OCI-LY1 (cell line): Measurements from ENCODE around the gene LAMTOR3.

Experiments
- EZH2 ChIP-seq: fragments of 200-600 bp; sonication (generic), shearing (Covaris generic); IDR thresholded peaks from 2 replicates; pipeline ENCODE4 v1.8.0; 2017; ENCODE audit warnings: borderline replicate concordance, mixed run types, mild to moderate bottlenecking, antibody characterized with exemption, low read length, moderate library complexity, mixed read lengths
- TF ChIP-seq, protein P1 (sequence below): fragments of 200-600 bp; sonication (generic), shearing (Covaris generic); IDR thresholded peaks from 2 replicates; pipeline ENCODE4 v1.5.1; 2017; ENCODE audit warnings: mild to moderate bottlenecking, antibody characterized with exemption, low read length, moderate library complexity, mixed read lengths

DNA sequence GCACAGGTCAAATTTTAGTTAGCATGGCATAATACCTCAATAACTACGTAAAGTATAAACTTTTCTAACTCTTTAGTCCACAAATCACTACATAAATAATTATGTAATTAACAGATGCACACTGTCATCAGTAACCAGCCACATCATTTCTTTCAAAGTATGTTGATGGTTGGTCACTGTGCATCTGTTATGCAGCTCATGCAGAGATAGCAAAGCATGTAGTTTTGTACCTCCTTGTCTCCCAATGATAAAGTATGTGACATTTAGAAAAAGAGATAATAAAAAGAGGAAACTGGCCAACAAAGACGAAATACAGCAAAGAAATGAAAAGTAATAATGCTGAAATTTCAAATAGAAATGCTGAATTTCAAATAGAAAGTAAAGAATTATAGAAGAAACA, 2.9 kb downstream of the LAMTOR3 start:
- TF ChIP-seq, protein P1, sequence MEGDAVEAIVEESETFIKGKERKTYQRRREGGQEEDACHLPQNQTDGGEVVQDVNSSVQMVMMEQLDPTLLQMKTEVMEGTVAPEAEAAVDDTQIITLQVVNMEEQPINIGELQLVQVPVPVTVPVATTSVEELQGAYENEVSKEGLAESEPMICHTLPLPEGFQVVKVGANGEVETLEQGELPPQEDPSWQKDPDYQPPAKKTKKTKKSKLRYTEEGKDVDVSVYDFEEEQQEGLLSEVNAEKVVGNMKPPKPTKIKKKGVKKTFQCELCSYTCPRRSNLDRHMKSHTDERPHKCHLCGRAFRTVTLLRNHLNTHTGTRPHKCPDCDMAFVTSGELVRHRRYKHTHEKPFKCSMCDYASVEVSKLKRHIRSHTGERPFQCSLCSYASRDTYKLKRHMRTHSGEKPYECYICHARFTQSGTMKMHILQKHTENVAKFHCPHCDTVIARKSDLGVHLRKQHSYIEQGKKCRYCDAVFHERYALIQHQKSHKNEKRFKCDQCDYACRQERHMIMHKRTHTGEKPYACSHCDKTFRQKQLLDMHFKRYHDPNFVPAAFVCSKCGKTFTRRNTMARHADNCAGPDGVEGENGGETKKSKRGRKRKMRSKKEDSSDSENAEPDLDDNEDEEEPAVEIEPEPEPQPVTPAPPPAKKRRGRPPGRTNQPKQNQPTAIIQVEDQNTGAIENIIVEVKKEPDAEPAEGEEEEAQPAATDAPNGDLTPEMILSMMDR: no peak
- no peak for TF ChIP-seq EZH2
